HG02840 (cell line): ENCODE results near the gene EMID1.

ENCODE experiments used
- ATAC-seq: cut with Tn5 transposase; IDR thresholded peaks from one replicate; pipeline ENCODE4 v1.9.1; 2021; ENCODE audit warnings: mild to moderate bottlenecking, moderate library complexity, moderate number of reproducible peaks; ENCODE audit not compliant: unreplicated experiment, low FRiP score

EMID1 gene

GRCh38 chr22:29194184-29194583, 11.5 kb upstream of the EMID1 start:
- ATAC-seq, result no peak

GRCh38 chr22:29195118-29195963, 10.4 kb upstream of the EMID1 start:
- no peak for ATAC-seq

GRCh38 chr22:29195964-29196666, 9.6 kb upstream of the EMID1 start:
- no peak for ATAC-seq

- no peak for ATAC-seq
These were observed 8.6 kb upstream of the EMID1 start for GRCh38 chr22:29197096-29197495.

- no peak for ATAC-seq
These were observed 7.5 kb upstream of the EMID1 start for GRCh38 chr22:29198240-29198639.

- ATAC-seq, result no peak
These were observed 5.8 kb upstream of the EMID1 start for GRCh38 chr22:29199702-29200400.

- ATAC-seq, result no peak
These were observed 4.8 kb upstream of the EMID1 start for GRCh38 chr22:29200901-29201300.

GRCh38 chr22:29201782-29202181, 3.9 kb upstream of the EMID1 start:
- no peak for ATAC-seq

GRCh38 chr22:29202212-29203192, 3.2 kb upstream of the EMID1 start:
- ATAC-seq, result peak; percentile 57

GRCh38 chr22:29203488-29204454, 1.9 kb upstream of the EMID1 start:
- ATAC-seq, result no peak

GRCh38 chr22:29204455-29205183, 1.1 kb upstream of the EMID1 start:
- no peak for ATAC-seq

- ATAC-seq, result no peak
These were observed 473 bp upstream of the EMID1 start for GRCh38 chr22:29205252-29205593.

GRCh38 chr22:29206372-29207242, 911 bp downstream of the EMID1 start:
- no peak for ATAC-seq

- ATAC-seq, result no peak
These were observed 1.5 kb downstream of the EMID1 start for GRCh38 chr22:29207243-29207550.

GRCh38 chr22:29207562-29208501, 2.1 kb downstream of the EMID1 start:
- ATAC-seq, result no peak

GRCh38 chr22:29208502-29208862, 2.8 kb downstream of the EMID1 start:
- ATAC-seq, result no peak
